Pancreas (tissue), 10 donors: Measurements from ENCODE around the gene PLPP7. TPM values are rescaled to one million over a fixed set of nuclear protein-coding genes. Genes with fewer than 3 reads are reported as not detected.
"Not testable (repeated sequence)": the region's sequence is repeated elsewhere in the genome, so short reads cannot be mapped to it uniquely, and the experiment has no call there.

Experiments
- ATAC-seq, 4 donors: fragments of 200-7000 bp; cut with Tn5 transposase; one replicate each; pipeline versions ENCODE4 v1.8.0 to v1.9.1; 2020; ENCODE audit warnings: mild to moderate bottlenecking in 4 of 4, moderate library complexity in 4 of 4
- DNase-seq, 6 donors: peaks; one replicate each; pipeline ENCODE4 v3.0.0-alpha.2; 2020
- FAIRE-seq: peaks from 2 replicates; lab custom pipeline; 2012; peaks lifted over from hg19 to GRCh38; lab: Jason Lieb, UNC
- H3K27ac ChIP-seq, 4 donors: fragments of 200-600 bp; sonication (generic); 1 replicate in 3 of 4; 2 replicates in 1 of 4; pipeline versions ENCODE4 v1.5.0 to v1.8.0; 2020
- H3K27me3 ChIP-seq, 4 donors: fragments of 200-600 bp; one replicate each; pipeline ENCODE4 v1.8.0; 2021
- H3K36me3 ChIP-seq, 3 donors: fragments of 200-600 bp; sonication (generic) in 1 of 3; one replicate each; pipeline versions ENCODE4 v1.5.0 to v1.8.0; 2020 to 2021
- H3K4me1 ChIP-seq, 3 donors: fragments of 200-600 bp; one replicate each; pipeline ENCODE4 v1.8.0; 2021
- H3K4me3 ChIP-seq, 4 donors: fragments of 200-600 bp; sonication (generic) in 2 of 4; one replicate each; pipeline versions ENCODE4 v1.5.0 to v1.8.0; 2020 to 2021
- H3K9me3 ChIP-seq, 4 donors: fragments of 200-600 bp; one replicate each; pipeline ENCODE4 v1.8.0; 2021
- CTCF ChIP-seq, 4 donors: fragments of 200-600 bp; sonication (generic) in 3 of 4; IDR thresholded peaks; one replicate each; pipeline versions ENCODE4 v1.5.0 to v1.8.0; 2021; ENCODE audit warnings: antibody characterized with exemption in 4 of 4
- WGBS, 2 donors: extraction: QIAGEN DNeasy Blood & Tissue Kit; methylation state at CpG; one replicate each; pipeline ENCODE4 v1.1.7; 2013; 5-methylcytosine and 5-hydroxymethylcytosine counted together
- intact Hi-C, 3 donors: fragments of 100-400 bp; cut with DNase I; formaldehyde crosslinking; loops; one replicate each; pipeline versions ENCODE4 v1.11.1 to v1.14.2; 2022
- polyA plus RNA-seq, 2 donors: library from polyadenylated mRNA; stranded (reverse); fragments of 200-250 nt; gene quantifications; one replicate each; pipeline ENCODE4 v1.2.3, GENCODE V29; 2013
- total RNA-seq, 6 donors: library from RNA; stranded (reverse); fragmentation: NEBNext Ultra II Directional in 4 of 6; extraction: Animal tissue kit (Norgen Biotek cat#: 25700) in 4 of 6; gene quantifications; one replicate each; pipeline versions ENCODE4 v1.2.1 to v1.2.4, GENCODE V29; 2021 to 2023
- donor health status: healthy with polysubstance abuse.
- donor health status: DM: no; HTN: no; CAD: no; lungs with moderate emphysema.
- donor health status: DM: no; HTN: no; CAD: no.
- donor health status: control.
- donor health status: control.
- donor health status: Bipolar disorder and iron deficiency.
- donor health status: DM: yes; HTN: yes; CAD: no.
- donor health status: DM: no; HTN: no; CAD: no.
- donor health status: DM: no; HTN: no; CAD: no.
- donor health status: DM: yes; HTN: yes; CAD: no.

The PLPP7 gene
- total and polyA plus RNA-seq, 8 donors = 0.38 to 2.5 (median 1.3) TPM

GRCh38 chr9:131329241-131329641 is 39.7 kb downstream of the PLPP7 start:
- H3K9me3 ChIP-seq = no peaks in the 10 kb centered on the region
- no peak for TF ChIP-seq CTCF (IDR thresholded peaks at IDR 0.05)
- FAIRE-seq = no peak
- ATAC-seq = no peak
- H3K36me3 ChIP-seq = no peaks in the 10 kb centered on the region
- intact Hi-C loops = no loop called here
- no peaks in the 10 kb centered on the region for H3K27me3 ChIP-seq
- no peaks in the 10 kb centered on the region for H3K4me1 ChIP-seq
- H3K27ac ChIP-seq = no peak overlapping the region
- H3K4me3 ChIP-seq = no peak overlapping the region
- no peak for DNase-seq
- WGBS, 2 donors = 71 to 76% methylated on average over 11 of the region's 11 CpGs

- TF ChIP-seq CTCF (IDR thresholded peaks at IDR 0.05) = no peak
- ATAC-seq = no peak
These were observed 41.5 kb downstream of the PLPP7 start for GRCh38 chr9:131330814-131331600.

GRCh38 chr9:131331996-131332395 is 42.5 kb downstream of the PLPP7 start:
- not testable (repeated sequence) for FAIRE-seq, ATAC-seq, H3K36me3 ChIP-seq, H3K4me3 ChIP-seq, H3K27me3 ChIP-seq, H3K27ac ChIP-seq, H3K4me1 ChIP-seq, H3K9me3 ChIP-seq, DNase-seq
- intact Hi-C loops = loop anchor here in 2 of 3 donors (10.0 kb wide), 3 partner anchors 147 to 267 kb away; no protein-coding TSS in a partner anchor
- 94 to 96% methylated on average over 2 of the region's 2 CpGs for WGBS, 2 donors

More at GRCh38 chr9:131330814-131331600, 41.5 kb downstream of the PLPP7 start:
- no peak for FAIRE-seq
- H3K27me3 ChIP-seq = no peaks in the 10 kb centered on the region
- no peaks in the 10 kb centered on the region for H3K36me3 ChIP-seq
- DNase-seq = peak in 1 of 6 donors; percentile 23
- no peak overlapping the region for H3K4me3 ChIP-seq
- 68 to 73% methylated on average over 18 of the region's 18 CpGs for WGBS, 2 donors
- H3K27ac ChIP-seq = no peak overlapping the region
- no peaks in the 10 kb centered on the region for H3K9me3 ChIP-seq
- intact Hi-C loops = loop anchor here in 2 of 3 donors (10.0 kb wide), 3 partner anchors 146 to 266 kb away; no protein-coding TSS in a partner anchor
- H3K4me1 ChIP-seq = no peaks in the 10 kb centered on the region

- DNase-seq = peak in 1 of 6 donors; percentile 47
- H3K36me3 ChIP-seq = no peaks in the 10 kb centered on the region
- H3K4me1 ChIP-seq = no peaks in the 10 kb centered on the region
- no peak for TF ChIP-seq CTCF (IDR thresholded peaks at IDR 0.05)
- no peaks in the 10 kb centered on the region for H3K27me3 ChIP-seq
- H3K9me3 ChIP-seq = no peaks in the 10 kb centered on the region
- FAIRE-seq = no peak
- intact Hi-C loops = loop anchor here in 2 of 3 donors (10.0 kb wide), 3 partner anchors 149 to 269 kb away; no protein-coding TSS in a partner anchor
- no peak for ATAC-seq
- no peak overlapping the region for H3K4me3 ChIP-seq
- 87 to 90% methylated on average over 12 to 15 of the region's 15 CpGs for WGBS, 2 donors
- no peak overlapping the region for H3K27ac ChIP-seq
These were observed 44.5 kb downstream of the PLPP7 start for GRCh38 chr9:131333771-131334628.
